Measurements from ENCODE around the gene NPY2R.

Gene NPY2R, protein sequence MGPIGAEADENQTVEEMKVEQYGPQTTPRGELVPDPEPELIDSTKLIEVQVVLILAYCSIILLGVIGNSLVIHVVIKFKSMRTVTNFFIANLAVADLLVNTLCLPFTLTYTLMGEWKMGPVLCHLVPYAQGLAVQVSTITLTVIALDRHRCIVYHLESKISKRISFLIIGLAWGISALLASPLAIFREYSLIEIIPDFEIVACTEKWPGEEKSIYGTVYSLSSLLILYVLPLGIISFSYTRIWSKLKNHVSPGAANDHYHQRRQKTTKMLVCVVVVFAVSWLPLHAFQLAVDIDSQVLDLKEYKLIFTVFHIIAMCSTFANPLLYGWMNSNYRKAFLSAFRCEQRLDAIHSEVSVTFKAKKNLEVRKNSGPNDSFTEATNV

DNA sequence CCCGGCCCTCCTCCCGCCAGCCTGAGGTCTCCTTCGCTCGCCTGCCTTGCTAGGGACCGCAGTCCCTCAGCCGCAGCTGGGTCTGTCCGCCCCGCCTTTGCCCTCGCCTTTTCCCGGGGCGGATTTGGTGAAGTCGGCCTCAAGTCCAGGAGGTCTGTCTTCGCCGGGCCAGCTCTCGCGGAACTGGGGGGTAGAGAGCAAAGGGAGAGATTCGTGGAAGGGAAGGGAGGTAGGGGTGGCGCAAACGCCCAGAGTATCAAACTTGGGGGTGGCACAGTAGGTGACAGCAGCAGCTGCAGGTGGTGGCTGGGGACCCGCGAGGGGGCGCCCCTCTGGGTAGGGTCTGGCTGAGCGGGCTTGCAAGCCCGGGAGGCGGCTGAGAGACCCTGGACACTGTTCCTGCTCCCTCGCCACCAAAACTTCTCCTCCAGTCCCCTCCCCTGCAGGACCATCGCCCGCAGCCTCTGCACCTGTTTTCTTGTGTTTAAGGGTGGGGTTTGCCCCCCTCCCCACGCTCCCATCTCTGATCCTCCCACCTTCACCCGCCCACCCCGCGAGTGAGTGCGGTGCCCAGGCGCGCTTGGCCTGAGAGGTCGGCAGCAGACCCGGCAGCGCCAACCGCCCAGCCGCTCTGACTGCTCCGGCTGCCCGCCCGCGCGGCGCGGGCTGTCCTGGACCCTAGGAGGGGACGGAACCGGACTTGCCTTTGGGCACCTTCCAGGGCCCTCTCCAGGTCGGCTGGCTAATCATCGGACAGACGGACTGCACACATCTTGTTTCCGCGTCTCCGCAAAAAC lies at the start of gene NPY2R:
Gene NPY2R (plus strand): TSS at position 379 of the 797 bp plus-strand sequence. CDS start 5,304 bp downstream, outside the sequence.
- DNase-seq (ENCODE audit: low spot score), result no peak

DNA sequence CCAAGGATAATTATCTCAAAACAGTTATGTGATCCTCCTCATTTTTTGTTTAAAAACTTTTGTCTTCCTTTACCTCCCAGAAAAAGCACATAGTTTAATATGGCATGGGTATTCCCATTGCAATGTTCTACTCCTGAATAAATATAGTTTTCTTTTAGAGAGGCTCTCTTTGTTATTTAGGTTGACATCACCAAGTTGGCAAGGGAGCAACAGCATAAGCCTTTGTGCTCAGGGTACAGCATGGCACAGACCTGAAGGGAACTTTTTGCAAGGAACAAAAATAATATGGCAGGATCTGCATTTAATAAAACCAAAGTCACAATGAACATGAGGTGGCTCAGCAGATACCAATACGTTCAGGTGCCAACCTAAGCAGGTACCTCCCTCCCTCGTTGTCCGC lies 47.1 kb upstream of the NPY2R start:
- DNase-seq (ENCODE audit: low spot score), result no peak

DNA sequence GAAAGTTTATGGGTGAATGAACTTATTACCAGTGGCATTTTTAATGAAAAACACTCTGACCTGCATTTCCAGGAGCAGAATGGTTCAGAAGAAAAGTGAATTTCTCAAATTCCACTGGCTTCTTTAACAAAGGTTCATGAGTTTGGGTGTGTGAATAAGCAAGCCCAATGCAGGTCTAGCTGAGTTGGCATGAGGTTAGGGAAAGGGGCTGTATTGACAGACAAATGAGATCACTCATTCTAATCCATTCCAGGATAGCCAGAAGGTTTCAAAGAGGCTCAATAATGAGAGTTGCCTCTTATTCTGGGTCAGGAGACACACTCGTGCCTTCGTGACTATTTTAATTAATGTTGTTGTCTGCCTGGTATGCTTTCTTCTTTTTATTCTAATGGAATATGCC lies 43.7 kb upstream of the NPY2R start:
- DNase-seq (ENCODE audit: low spot score), result no peak

DNA sequence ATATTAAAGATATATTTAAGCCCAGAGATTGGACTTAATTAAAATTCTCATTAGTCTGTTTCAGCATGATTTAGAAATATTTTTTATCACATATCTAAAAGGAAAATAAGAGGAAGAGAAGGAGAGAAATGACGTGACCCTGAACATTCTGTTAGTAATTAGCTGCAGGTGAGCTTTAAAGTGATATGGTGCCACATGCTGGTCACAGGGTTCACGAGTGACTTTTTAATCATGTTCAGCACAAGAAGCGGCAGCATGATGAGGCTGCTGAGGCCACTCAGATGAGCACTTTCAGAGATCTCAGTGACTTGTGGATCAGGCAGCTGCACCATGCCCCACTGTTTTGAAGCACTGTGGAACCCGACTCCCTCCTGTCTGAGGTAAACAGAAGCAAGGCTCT lies 37.9 kb upstream of the NPY2R start:
- no peak for DNase-seq (ENCODE audit: low spot score)

DNA sequence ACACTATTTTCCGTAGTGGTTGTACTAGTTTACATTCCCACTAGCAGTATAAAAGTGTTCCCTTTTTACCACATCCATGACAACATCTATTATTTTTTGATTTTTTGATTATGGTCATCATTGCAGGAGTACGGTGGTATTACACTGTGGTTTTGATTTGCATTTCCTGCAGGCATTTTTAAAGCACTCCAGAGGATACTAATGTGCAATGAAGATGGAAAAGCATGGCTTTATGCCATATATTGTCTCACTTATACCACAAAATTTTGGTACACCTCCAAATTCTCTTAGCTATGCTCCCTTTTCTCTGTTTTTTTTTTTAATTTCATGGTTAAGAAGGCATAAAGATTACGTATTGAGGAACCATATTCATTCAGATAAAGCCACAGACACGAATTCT lies 35.1 kb upstream of the NPY2R start:
- no peak for DNase-seq (ENCODE audit: low spot score)

DNA sequence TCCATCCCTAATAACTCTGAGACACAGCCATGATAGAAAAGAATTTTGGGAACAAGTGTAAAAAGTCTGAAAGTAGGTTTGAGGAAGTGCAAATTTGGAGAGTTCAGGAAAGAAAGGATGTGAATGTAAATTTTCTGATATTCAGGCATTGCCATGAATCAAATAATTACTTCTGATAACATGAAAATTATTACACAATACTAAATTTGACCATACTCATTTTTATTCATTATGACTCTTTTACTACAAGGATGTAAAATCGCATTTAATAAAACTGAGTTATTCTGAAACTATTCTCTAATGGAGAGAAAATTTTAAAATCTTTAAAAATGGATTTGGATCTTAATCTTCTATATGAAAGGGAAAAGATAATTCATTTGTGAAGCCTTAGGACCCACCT lies 33.8 kb upstream of the NPY2R start:
- DNase-seq (ENCODE audit: low spot score), result no peak

DNA sequence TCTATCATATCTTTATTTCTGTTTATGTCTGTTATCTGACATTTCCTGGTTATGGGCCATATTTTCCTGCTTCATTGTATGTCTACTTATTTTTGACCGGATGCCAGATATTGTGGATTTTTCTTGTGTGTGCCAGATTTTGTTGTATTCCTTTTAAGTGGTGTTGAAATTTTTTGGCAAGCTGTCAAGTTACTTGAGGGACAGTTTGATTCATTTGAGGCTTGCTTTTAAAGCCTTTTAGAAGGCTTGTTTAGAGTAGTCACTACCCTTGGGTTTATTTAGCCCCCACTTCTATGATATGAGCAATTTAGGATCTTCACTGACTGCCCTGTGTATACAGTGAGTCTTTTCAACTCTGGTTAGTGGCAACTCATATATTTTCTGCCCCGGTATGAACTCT lies 29.2 kb upstream of the NPY2R start:
- no peak for DNase-seq (ENCODE audit: low spot score)

DNA sequence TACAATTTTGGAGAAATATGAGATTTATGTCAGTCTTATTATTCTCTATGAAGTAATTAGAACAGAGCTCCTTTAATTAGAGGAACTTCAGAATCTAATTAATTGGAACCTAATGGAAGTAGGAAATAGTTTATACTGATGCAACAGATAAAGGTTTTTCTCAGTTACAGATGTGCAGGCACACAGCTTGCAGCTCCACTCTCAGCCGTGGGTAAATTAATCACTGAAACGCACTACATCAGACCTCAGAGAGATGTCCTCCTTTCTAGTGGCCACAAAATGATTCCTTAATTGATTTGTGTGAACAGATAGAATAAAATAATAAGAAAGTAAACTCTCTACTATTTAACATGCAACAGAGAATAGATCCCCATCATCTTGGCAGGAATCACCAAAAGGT lies 21.5 kb upstream of the NPY2R start:
- DNase-seq (ENCODE audit: low spot score), result no peak

DNA sequence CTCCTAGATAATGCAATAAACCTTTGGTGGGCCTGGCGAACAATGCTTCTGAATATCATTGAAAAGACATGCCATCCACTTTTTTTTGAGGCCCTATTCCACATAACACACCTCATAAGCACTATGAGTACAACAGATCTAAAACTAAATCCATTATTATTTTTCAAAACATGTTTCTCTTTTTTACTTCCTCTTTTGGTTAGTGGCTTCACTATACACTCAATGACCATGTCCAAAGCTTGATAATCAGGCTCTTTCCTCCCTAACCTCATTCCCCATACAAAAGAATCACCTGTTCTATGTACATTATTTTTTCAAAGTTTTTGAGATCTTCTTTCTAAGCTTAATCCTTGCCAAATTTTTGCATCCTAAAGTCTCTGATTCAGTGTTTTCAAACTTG lies 20.4 kb upstream of the NPY2R start:
- no peak for DNase-seq (ENCODE audit: low spot score)

DNA sequence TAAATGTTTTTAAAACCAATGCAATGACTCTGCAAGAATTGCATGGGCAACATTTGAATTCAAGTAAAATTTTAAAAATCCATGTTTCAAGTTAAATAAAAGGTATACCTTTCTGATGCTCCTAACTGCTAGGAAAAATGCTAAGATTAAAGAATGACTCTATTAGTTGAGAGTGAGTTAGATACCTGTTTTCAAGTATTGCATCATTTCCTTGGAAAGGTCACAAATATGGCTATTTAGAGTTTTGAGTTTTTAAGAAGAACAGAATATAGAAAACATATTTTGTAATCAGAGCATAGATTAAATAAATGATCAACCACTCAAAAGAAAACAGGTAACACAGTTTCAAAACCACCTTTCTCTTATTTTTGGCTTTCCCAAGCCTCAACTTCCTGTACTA lies 18.3 kb upstream of the NPY2R start:
- no peak for DNase-seq (ENCODE audit: low spot score)

DNA sequence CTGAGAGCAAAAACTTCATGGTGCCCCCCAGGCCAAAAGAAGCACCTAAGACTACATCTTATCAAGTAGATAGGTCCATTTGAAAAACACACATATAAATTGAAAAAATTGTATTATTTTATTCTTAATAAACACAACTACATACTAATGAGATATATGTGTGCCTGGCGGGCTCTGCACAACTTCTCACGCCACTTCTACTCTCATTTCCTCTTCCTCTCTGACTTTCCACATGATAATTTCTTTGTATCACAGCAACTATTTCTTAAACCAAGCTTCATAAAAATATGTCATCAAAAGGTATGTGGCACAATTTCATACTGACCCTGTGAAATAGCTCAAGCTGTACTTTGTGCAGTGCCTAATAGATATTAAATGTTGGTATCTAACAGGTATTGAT lies 10.7 kb upstream of the NPY2R start:
- no peak for DNase-seq (ENCODE audit: low spot score)

DNA sequence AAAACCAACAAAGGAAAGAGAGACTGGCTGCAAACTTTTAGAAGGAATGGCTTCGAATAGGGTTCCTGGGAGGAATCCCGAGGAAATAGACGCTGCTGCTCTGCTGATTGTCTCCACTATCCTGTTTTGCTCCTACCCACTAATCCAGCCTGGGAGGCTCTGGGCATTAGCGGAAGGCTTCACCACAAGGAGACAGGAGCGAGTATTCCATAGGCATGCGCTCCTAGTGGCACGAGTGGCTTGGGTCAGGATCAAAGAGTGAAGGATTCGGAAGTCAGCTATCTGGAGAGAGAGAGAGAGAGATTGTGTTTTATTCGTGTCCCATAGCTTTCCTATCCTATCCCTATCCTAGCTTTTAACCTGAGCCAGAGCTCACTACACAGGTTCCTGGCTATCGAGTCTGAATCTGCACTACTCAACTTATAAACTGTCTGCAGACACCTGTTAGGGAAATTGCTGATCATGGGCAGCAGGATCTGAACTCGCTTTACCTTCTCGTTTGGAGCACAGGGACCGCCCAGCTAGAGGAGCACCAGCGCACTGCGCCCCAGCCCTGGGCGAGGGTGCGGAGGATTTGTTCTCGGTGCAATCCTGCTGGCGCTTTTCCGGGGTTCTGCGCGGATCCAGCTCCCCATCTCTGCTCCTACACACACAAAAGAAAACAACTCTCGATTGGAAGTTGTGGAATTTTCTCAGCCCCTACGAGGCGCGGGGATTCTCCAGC lies 740 bp upstream of the NPY2R start:
- DNase-seq (ENCODE audit: low spot score), result no peak

DNA sequence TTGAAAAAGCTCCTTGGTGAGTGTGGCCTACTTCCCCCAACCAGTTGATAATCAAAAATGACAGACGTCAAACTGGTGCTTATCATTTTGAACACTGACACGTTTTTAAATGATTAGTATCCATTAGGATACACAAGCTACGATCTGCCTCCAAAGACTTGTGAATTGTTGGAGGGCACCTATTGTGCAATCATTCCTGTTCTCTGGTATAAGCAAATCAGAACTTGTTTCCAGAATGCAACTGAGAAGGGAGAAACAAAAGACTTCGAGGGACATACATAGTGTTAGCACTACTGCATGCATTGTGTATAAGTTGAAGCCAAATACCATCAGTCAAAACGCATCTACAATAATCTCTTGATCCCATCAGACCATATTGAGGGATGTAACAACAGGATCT lies 11.6 kb downstream of the NPY2R start:
- DNase-seq (ENCODE audit: low spot score), result no peak

DNA sequence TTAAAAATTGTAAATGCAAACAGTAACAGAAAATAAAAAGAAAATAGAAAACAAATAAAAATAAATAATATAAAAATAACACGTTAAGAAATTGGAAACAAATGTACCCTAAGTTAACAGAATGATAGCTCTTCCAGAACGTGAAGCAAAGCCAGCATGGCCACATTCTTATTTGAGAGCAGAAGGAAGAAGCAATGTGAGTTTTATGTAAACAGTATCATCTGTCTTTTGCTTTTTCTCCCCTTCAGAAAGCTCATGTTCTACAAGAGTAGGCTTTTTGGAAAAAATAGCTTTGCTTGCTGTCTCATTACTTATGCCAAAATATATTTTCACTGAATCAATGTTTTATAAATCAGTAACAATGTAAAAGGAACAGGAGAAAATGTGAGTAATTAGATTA lies 18.7 kb downstream of the NPY2R start:
- DNase-seq (ENCODE audit: low spot score), result no peak

DNA sequence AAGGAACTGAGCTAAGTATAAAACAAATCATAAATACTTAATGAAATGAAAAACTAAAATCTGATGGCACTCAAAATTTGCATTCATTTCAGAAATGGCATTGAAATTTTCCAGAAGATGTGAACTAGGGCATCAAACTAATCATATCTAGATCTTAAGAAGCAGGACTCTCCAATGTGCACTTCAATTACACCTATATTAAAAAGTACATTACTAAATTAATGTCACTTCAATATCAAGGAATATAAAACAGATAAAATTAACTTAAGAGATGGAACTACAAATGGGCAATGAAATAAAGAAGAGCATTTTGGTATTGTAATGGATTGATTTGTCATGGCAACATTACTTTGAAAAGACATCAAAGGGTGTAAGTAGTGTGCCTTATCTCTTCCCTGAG lies 20.3 kb downstream of the NPY2R start:
- no peak for DNase-seq (ENCODE audit: low spot score)

DNA sequence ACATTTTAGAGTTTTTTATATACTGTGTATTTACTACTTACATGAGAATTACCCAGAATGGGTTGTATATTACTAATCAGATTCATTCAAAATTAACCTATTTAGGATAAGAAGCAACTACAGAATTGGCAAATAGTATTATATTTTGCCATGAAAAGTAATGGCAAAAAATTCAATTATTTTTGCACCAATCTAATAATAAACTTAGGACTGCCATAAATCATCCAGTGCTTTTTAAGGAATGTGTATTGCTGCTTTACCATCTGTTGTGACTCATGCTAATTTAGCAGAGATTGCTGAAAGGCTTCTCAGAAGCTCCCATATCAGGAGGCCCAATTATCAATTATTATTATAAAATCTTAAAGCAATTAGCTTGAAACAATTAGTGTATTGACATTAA lies 24.0 kb downstream of the NPY2R start:
- no peak for DNase-seq (ENCODE audit: low spot score)

DNA sequence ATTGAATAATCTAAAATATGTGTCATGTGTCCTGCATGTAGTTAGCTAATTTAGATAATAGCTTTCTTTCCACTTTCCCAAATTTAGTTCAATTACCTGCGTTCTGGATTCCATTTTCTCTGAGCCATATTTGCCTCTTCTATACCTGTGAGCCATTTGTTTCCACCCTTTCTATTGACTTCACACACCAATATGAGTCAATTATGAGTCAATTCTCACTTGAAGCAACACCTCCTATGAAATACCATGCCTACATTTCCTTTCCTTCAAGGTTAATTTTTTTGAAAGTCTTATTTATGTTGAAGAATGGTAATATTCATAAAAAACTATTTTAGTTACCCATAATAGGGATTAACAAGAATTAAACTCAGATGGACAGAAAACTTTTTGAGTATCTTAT lies 25.8 kb downstream of the NPY2R start:
- DNase-seq (ENCODE audit: low spot score), result no peak

DNA sequence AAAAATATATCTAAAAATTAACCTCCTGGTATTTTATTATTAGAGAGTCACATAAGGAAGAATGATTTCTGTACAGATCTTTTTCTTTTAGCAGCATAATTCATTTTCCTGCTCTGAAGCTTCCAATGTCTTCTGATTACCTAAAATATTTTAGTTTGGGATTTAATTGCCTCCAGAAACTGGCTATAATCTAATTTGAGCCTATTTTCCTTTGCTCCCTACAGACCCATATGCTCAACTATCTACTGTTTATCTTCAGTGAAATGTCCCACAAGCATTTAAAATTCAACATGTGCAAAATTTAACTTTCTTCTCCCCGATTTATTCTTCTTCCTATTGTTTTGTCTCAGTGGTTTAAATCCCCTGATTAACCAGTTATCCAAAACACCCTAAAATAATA lies 29.1 kb downstream of the NPY2R start:
- no peak for DNase-seq (ENCODE audit: low spot score)

DNA sequence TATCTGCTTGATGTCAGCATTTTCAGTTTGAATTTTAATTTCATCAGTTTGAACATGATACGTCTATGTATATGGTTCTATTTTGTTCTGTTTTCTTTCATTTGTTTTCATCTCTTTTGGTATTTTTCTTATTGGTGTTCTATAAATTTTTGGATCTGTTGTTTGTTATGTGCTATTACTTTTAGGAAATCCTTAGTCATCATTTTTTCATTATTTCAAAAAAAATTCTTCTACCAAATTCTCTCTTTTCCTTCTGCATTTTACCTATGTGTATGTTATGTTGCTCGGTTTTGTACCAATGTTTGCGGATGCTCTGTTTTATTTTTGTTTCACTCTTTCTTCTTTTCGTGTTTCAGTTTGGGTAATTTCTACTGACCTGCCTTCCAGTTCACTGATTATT lies 32.8 kb downstream of the NPY2R start:
- no peak for DNase-seq (ENCODE audit: low spot score)

DNA sequence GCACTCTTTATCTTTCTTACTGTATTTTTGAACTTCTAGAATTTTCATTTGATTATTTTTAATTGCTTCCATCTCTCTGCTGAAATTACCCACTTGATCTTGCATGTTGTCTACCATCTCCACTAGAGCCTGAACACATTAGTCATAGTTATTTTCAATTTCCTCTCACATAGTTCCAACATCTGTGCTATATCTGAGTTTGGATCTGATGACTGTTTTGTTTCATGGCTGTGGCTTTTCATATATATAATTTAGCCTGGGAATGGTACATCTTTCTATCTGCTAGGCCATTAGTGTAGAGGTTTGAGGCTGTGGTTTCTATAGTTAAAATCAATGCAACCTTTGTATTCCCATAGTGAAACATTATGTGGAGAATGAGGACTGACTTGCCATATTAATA lies 33.2 kb downstream of the NPY2R start:
- DNase-seq (ENCODE audit: low spot score), result no peak

DNA sequence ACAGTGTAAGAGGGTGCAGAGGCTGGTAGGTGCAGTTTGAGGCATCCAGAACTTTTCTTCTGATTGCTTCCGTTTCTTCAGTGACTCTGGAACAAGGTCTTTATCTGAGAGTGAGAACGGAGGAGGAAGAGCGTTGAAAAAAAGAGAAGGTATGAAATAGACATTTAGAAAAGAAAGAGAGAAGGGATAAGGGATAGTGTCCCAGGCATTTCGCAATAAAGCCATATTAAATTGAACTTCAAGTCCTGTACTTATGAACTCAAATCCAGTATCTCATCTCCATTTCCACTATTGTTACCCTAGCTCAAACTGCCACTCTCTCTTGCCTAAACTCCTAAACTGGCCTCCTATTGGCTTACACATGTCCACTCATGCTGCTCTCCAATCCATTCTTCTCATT lies 36.7 kb downstream of the NPY2R start:
- no peak for DNase-seq (ENCODE audit: low spot score)

DNA sequence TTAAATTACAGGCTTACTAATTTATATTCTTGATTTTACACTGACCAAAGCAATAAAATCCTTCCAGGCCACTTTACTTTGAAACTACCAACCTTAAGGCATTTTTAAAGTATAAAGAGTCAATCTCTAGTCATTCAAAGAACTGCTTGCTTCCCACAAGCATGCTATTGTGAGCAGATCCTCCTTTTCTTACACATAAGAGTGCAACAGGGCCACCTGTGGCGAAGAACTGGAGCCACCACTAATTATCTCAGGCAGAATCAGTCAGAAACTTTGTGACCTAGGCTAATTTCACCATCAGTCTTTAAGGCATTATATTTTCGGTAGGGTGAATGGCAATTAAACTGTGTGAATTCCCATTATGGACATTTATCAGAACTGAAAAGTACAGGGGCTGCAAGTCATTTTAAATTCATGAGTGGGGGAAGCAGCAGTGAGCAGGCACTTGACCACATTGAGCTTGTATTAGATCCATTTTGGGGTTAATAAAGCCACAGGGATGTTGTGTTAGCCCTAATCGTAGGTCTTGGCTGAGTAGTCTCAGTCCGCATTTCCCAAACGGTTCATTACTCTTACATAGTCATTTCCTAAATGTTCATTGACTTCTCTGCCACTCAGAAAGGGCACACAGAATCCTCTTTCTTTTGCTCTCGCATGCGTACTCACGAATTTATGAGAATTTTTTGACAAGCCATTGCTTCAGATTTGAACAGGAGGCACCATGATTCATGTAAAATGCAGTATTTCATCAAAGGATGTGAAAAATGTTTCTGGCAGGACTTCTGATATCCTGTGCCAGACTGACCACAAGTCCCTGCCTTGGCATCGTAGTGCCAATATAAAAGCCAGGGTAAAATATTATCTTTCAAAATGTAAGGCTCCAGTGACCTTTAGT lies 39.8 kb downstream of the NPY2R start:
- DNase-seq (ENCODE audit: low spot score), result no peak
